Suppressor macrophage treated with lipopolysaccharide for 4 hours (primary cell): ENCODE results near the gene NSMF.

Experiments
- DNase-seq: peaks from one replicate; pipeline ENCODE4 v3.0.0-alpha.2; 2020

Gene NSMF

GRCh38 chr9:137408651-137409405 lies 50.3 kb downstream of the NSMF start:
- no peak for DNase-seq

DNA sequence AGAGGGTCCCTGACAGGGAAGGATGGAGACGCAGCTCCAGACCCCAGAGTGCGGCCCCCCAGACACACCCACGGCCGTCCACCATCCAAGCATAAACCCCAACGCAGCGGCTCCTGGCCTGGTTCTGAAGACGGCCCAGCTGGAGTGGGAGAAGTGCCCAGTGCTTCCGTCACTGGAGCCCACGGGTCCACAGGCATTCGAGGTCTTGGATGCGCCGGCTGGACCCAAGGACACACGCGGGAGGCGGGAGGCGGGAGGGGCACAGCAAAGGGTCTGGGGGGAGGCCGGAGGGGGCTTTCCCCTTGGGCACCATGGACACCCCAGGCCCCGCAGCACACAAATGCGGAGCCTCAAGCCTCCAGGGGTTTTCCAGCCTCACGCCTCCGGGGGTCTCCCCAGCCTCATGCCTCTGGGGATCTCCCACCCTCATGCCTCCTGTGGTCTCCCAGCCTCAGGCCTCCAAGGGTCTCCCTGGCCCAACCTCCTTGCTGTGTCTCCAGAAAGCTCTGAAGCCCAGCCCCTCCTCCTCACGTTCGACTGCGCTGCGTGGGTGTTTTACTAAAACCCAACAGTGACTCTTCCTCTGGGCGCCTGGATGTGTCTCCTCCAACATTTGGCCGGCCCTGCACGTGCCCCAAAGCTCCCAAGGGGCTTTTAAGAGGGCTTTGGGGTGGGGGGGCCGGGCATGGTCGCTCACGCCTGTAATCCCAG lies 51.4 kb downstream of the NSMF start:
- no peak for DNase-seq

- peak; percentile 76 for DNase-seq
These were observed 52.1 kb downstream of the NSMF start for GRCh38 chr9:137406876-137407589.

- DNase-seq = no peak
These were observed 52.9 kb downstream of the NSMF start for GRCh38 chr9:137406085-137406760.

DNA sequence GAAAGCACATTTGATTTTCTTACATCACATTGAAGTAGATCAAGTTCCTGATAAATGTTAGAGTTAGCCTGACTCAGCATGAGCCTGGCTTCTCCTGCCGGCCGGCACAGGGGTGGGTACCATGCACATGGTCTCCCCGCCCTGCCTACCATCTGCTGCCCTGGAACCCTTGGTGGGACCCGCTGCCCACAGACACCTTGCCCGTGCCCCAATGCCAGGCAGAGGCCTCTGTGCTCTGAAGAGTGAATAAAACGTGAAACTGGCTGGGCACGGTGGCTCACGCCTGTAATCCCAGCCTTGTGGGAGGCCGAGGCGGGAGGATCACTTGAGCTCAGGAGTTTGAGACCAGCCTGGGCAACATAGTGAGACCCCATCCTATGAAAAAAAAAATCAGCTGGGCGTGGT lies 53.5 kb downstream of the NSMF start:
- DNase-seq = no peak

DNA sequence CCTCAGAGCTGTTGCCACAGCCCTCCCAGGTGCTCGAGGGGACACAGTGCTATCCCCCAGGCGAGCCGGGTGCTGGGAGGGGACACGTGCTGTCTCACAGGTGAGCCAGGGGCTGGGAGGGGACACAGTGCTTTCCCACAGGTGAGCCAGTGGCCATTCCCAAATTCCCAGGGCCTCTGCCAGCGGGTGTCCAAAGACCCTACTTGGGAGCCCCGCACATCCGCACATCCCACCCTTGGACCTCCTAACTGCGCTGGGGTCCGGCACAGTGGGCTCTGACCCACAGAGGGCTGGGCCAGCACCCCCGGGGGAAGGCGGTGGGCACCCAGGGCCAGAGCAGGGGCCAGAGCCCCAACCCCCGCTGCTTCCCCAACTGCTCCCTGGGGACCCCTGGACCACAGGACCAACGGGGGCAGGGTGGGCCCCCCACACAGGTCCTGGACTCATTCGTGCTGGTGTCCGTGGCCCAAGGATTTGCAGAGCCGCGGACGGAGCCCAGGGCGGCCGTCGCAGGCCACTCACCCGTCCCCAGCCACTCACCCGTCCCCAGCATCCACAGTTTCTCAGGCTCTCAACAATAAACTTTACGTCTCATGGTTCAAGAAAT lies 54.1 kb downstream of the NSMF start:
- DNase-seq = no peak

- DNase-seq = no peak
These were observed 55.9 kb downstream of the NSMF start for GRCh38 chr9:137403269-137403668.

GRCh38 chr9:137402746-137403145 lies 56.4 kb downstream of the NSMF start:
- peak; percentile 45 for DNase-seq

DNA sequence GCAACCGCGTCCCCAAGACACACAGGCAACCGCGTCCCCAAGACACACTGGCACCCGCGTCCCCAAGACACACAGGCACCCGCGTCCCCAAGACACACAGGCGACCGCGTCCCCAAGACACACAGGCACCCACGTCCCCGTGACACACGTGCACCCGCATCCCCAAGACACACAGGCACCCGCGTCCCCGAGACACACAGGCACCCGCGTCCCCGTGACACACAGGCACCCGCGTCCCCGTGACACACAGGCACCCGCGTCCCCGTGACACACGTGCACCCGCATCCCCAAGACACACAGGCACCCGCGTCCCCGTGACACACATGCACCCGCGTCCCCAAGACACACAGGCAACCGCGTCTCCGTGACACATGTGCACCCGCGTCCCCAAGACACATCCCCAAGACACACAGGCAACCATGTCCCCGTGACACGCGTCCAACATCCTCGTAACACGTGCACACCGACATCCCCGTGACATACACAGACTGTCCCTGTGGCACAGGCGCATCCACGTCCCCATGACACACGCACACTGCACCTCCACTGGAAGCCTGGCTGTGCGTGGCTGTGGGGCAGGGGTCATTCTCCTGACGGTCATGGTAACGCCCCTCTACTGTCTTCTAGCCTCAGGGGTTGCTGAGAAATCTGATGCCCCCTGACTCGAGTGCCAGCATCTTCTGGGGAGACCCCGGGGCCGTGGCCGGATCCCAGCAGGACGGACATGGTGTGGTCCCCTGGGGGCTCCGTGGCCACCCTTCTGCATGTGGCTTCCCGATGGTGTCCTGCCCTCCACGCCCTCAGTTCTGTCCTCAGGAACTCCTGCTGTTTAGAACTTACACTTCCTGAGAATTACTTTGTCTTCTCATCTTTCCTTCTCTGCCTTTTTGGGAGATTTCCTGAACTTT lies 60.3 kb downstream of the NSMF start:
- DNase-seq = no peak

GRCh38 chr9:137397675-137398423 lies 61.3 kb downstream of the NSMF start:
- no peak for DNase-seq
